ENCODE data around the gene TRMT1L.

TRMT1L gene

DNA sequence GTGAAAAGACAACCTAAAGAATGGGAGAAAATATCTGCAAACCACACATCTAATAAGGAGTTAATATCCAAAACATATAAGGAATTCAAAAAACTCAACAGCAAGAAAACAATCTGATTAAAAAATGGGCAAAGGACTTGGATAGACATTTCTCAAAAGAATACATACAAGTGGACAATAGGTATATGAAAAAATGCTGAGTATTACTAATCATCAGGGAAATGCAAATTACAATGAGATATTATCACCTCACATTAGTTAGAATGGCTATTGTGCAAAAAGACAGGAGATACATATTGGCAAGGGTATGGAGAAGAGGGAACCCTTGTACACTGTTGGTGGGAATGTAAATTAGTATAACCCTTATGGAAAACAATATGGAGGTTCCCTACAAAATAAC is 44.9 kb downstream of the TRMT1L start:
- DNase-seq = no peak

DNA sequence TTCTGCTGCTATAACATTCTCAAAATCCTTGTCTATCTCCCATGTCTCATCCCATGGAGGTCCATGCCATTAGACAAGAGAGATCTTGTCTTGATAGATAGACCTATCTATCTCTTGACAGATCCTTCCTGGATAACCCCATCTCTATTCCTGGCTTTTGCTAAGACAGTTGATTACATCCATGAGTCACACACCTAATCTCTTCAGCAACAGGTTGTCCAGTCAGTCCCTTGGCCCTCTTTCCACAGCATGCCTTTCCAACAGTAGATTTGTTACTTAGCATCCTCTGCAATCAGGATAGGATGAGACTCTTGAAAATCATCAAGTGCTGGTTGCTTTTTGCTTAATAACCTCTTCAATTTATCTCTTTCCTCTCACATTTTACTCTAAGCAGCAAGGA is 46.6 kb downstream of the TRMT1L start:
- DNase-seq = no peak

DNA sequence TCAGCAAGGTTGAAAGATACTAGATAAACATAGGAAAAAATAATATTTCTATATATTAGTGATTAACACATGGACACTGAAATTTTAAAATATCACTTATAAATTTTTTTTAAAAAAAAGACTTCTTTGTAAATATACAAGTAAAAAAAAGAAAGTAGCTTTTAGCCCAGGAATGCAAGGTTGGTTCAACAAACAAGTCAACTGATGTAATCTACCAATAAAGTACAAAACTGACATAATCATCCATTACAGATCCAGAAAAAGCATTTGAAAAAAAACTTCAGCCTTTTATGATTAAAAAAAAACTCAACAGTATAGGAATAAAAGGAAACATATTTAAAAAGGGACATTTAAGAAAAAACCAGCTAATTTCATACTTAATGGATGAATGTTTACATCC is 48.4 kb downstream of the TRMT1L start:
- no peak for DNase-seq

DNA sequence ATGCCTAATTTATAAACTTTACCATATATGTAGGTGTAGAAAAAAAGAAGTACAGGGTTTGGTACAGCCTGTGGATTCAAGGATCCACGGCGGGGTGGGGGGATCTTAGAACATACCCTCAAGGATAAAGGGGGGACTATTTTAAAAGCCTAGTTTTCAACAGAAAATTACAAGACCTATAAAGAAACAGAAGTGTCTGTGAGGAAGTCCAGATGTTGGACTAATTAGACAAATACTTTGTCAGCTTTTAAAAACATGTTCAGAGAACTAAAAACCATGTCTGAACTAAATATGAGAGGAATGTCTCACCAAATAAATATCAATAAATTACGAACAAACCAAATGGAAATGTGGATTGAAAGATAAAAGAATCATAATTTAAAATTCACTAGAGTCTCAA is 51.6 kb downstream of the TRMT1L start:
- DNase-seq = no peak

DNA sequence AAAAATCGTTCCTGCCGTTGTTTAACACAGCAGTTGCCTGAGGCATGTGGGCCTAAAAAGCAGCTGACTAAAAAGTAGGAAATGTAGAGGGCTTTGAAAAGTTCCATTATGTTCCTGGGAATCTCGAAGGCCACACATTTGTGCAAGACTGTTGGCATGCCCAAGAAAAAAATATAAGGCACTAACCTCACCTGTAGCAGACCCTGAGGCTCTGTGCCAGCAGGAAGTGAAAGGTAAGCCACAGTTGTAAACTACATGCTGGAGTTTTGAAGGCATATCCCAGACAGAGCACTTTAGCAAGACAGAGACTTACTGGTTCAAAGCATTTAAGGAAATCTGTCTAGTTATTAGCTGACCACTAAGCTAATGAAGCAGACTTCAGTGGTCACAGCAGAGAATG is 52.7 kb downstream of the TRMT1L start:
- no peak for DNase-seq

DNA sequence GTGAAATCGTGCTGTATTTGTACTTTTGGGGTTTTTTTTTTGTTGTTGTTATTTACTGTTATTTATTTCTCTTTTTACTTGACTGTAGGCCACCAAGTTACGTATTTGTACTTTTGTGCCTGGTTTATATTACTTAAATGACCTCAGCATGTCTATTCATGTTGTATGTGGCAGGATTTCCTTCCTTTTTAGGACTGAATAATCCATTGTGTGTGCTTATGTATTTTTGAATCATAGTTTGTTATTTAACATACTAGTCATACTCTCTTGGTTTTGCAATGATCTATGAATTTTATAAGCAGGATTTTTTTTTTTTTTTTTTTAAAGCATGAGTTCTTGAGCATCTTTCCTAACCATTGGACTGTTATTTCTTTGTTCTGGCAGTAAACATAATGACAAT is 60.2 kb downstream of the TRMT1L start:
- DNase-seq = no peak

DNA sequence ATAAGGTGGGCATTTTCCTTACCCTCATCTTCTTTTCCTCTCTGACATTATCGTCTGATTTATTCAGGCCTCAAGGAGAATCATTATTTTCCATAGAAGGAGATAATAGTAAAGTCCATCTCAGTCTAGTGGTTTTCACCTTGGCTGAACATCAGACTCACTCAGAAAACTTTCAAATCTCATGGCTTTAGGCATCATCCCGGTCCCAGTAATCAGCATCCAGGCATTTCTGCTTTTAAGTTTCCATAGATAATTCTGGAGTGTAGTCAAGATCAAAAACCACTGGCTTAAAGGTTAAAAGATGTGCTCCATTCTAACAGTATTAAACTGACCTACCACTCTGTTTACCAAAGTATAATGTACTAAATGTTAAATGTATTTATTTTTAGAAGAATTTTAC is 62.0 kb downstream of the TRMT1L start:
- DNase-seq = no peak

DNA sequence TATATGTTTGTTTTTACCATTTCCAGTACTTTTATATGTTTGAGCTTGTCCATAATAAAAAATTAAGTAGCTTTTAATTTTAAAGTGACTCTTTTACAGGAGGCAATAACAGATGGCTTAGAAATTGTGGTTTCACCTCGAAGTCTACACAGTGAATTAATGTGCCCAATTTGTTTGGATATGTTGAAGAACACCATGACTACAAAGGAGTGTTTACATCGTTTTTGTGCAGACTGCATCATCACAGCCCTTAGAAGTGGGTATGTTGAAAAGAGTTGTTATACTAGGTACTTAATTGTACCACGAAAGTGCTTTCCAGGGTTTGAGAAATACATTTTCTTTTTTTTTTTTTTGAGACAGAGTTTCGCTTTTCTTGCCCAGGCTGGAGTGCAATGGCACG is 65.3 kb downstream of the TRMT1L start:
- DNase-seq = no peak

DNA sequence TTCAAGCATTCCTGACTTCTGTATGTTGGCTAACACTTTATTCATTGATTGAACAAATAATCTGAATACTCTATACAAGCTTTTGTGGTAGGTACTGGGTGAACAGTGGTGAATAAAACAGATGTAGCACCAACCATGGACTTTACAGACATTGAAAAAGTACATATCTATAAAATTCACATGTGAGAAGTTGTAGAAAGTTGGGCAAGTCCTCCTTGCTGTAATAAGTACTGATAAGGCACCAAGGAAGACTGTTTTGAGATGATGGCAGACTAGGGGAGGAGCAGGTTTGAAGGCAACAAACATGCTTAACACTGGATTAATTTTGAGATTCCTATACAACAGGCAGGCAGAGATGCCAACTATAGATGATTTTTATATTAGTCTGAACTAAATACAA is 69.0 kb downstream of the TRMT1L start:
- no peak for DNase-seq

DNA sequence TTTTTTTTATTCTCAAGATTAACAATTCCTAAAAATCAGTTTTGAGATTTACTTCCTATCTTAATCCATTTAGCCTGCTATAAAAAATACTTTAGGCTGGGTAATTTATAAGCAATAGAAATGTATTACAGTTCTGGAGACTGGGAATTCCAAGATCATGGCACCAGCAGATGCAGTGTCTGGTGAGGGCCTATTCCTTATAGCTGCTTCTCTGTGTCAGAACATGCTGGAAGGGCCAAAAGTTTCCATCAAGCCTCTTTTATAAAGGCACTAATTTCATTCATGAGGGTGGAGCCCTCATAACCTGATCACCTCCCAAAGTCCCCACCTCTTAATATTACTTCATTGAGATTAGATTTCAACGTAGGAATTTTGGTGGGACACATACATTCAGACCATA is 69.7 kb downstream of the TRMT1L start:
- DNase-seq = no peak

DNA sequence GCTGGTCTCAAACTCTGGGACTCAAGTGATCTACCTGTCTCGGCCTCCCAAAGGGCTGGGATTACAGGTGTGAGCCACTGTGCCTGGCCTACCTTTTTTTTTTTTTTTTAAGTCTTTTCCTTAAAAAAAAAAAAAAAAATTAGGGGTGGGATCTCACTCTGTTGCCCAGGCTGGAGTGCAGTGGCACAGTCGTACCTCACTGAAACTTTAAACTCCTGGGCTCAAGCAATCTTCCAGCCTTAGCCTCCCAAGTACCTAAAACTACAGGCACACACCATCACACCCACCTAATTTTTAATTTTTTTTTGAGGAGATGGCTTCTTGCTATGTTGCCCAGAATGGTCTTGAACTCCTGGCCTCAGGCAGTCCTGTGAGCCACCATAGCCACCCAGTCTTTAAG is 72.9 kb downstream of the TRMT1L start:
- DNase-seq = no peak

DNA sequence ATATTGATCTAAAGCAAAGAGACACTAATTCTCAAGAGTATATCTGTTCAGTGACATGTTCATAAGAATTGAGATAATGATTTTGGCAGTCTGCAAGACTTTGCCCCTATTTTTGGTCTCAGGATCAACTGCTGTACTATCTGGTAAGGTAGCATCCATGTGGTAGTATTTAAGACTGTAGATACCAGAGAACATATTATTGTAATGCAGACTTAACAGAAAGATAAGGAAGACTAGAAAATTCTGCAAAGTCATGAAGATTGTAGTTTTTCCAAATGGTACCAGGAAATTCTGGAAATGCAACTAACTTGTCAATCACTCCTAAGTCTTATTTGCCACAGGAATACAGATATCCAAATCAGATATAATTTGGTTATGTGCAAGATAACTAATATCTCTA is 76.3 kb downstream of the TRMT1L start:
- DNase-seq = no peak

DNA sequence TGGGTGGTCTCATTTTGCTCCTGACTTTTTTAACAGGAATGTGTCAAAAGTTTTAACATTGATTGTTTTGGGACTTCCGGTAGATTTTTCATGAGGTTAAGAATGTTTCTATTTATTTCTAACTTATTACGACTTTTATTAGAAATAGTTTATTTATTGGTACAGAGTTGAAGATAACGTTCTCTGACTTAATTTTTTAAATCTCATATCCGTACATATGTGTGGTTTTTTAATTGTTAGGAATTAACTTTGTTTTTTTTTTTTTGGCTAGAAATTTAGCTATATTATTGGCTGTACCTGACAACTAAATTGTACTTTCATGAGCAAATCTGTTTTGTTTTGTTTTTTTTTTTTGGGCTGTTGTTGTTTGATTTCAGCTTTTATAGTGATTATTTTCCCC is 79.4 kb downstream of the TRMT1L start:
- DNase-seq = no peak

DNA sequence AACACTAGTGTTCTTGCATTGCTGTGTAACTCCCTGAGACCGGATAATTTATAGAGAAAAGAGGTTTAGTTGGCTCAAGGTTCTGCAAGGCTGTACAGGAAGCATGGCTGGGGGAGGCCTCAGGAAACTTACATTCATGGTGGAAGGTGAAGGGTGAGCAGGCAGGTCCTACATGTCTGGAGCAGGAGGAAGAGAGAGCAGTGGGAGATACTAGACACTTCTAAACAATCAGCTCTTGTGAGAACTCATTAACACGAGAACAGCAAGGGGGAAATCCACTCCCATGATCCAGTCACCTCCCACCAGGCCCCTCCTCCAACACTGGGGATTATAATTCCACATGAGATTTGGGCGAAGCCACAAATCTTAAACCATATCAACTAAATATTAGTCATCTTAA is 81.3 kb downstream of the TRMT1L start:
- DNase-seq = no peak

DNA sequence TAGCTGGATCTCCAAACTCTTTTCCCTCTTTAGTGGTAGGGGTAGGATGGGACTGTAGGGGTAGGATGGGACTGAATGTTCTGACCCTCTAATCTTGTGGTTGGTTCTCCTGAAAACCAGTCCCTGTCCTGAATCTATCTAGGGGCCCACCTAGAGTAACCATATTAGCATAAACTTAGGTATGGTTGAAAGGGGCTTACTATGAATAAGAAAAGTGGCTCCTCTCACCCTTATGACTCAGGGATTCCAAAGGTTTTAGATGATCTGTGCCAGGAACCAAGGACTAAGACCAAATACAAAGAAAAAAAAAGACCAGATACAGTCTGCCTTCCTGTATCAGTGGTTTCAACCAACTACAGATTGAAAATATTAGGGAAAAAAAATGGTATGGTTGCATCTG is 82.4 kb downstream of the TRMT1L start:
- DNase-seq = no peak

DNA sequence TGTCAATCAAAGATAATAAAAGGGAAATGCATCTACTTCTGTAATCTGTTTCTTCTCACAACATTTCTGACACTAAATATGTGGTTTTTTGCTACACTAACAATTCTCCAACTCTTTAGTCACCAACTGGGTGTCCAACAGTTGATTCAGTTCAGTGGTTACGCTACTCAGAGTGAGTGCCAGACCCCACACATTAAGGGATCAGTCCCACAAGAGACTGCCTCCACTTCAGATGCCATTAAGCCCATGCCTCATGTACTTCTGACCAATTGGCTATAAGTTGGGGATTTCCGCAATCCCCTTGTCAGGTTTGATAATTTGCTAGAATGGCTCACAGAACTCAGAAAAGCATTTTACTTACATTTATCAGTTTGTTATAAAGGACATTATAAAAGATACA is 83.0 kb downstream of the TRMT1L start:
- no peak for DNase-seq

DNA sequence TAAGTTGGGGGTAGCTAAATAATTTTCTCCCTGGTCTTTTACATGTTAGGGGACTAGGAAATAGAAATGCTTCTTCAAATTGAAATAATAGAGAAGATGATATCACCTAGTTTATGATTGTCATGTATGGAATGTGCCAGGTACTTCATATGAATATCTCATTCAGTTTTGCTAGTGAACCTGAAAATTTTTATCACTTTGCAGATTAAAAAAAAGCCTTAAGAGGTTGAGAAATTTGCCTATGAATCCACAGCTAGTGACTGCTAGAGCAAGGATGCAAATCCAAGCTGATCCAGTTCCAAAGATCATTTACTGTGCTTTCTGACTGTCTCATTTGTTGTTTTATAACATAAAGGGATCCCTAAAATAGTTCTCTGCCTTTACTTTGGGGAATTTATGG is 86.7 kb downstream of the TRMT1L start:
- no peak for DNase-seq

DNA sequence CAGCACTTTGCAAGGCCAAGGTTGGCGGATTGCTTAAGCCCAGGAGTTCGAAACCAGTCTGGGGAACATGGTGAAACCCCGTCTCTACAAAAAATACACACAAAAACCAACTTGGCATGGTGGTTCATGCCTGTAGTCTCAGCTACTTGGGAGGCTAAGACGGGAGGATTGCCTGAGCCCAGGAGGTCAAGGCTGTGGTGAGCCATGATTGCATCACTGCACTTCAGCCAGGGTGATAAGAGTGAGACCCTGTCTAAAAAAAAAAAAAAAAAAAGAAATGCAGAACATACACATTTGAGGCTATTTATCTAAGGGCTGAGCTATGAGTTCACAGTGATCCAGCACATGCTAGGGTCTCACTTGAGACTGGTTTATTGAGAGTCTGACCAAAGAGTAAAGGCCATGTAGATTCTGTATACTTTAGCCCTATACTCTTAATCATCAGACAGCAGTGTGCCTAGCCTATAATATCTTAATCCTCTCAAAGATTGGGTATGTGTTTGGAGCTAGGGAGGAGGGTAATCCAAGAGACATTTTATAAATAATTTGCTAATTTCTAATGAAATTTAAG is 87.5 kb downstream of the TRMT1L start:
- DNase-seq = no peak

DNA sequence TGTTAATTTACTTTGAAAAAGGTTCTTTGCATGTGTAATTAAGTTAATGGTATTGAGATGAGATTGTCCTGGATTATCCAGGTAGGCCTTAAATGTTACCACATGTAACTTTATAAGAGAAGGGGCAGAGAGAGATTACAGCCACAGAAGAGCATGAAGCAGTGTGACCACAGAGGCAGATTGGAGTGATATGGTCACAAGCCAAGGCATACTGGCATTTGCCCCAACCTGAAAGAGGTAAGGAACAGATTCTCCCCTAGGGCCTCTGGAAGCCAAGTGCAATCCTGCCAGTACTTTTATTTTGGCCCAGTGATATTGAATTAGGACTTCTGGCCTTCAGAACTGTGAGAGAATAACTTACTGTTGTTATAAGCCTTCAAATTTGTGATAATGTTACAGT is 88.4 kb downstream of the TRMT1L start:
- no peak for DNase-seq
